ENCODE results near the gene NHLH2.

DNA sequence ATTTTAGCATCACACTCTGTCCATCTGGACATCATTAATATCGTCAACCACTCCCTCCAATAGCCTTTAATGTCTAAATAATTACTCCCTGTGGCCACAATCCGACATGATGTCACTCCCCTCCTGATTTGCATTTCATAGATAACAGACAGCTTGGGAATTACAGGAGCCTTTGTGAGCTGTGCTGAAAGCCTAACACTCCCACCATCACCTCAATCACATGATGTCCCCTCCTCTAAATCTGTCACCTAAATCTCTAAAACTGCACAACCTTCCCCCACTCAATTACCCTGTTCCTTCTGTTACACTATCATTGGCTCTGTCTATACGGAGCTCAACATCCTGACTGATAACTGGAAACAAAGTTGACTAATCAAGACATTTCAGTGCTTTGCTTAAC is 14.3 kb downstream of the NHLH2 start:
- TF ChIP-seq, protein P1, sequence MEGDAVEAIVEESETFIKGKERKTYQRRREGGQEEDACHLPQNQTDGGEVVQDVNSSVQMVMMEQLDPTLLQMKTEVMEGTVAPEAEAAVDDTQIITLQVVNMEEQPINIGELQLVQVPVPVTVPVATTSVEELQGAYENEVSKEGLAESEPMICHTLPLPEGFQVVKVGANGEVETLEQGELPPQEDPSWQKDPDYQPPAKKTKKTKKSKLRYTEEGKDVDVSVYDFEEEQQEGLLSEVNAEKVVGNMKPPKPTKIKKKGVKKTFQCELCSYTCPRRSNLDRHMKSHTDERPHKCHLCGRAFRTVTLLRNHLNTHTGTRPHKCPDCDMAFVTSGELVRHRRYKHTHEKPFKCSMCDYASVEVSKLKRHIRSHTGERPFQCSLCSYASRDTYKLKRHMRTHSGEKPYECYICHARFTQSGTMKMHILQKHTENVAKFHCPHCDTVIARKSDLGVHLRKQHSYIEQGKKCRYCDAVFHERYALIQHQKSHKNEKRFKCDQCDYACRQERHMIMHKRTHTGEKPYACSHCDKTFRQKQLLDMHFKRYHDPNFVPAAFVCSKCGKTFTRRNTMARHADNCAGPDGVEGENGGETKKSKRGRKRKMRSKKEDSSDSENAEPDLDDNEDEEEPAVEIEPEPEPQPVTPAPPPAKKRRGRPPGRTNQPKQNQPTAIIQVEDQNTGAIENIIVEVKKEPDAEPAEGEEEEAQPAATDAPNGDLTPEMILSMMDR (IDR thresholded peaks at IDR 0.05): no peak
- no peak for TF ChIP-seq EP300 (IDR thresholded peaks at IDR 0.05)
- no peak for TF ChIP-seq POLR2A (IDR thresholded peaks at IDR 0.05)
